Activated CD4-positive, CD25-positive, alpha-beta regulatory T cell treated with anti-CD3 and anti-CD28 coated beads, Interleukin-2, amount 50 U/mL, for 16 hours (primary cell): ENCODE data around the gene RALB.
"Not testable (repeated sequence)": the region's sequence is repeated elsewhere in the genome, so short reads cannot be mapped to it uniquely, and the experiment has no call there.

Source experiments
- DNase-seq: peaks from one replicate; pipeline ENCODE4 v3.0.0-alpha.2; 2020; ENCODE audit warnings: low read depth, low spot score

Gene RALB

DNA sequence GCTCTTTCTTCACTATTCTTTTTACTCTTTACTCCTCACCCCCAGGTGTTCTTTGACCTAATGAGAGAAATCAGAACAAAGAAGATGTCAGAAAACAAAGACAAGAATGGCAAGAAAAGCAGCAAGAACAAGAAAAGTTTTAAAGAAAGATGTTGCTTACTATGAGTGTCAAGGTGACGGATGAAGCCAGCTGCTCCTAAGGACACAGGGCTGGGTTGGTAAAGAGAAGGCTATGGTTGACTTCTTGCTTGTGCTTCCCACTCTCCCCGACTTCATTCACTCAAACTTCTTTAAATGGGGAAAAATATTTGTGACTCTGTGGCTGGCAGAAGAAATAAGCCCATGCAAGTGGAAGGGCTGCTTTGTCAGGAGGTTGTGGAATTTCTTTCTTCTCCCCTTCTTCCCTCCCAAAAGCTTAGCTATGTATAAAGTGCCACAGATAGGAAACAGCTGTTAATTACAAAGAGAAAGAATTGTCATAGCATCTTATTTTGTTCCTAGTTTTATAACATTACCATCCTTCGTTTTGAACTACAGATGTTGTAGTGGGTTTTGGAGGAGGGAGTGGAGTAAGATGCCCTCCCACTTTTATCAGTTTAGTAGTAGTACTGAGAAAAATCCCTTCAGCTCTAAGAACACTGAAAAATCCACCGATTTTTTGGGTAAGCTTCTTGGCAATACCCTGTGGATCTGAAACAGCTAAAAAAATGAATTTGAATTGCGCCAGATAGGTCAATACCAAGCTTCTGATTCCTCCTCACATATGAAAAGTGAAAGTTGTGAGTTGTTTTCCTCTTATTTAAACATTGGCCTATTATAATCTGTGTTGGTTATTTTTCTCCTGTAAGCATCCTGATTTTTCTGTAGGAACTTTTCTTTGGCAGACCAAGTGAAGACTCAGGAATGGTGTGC, 40.7 kb downstream of the RALB start:
- no peak for DNase-seq

DNA sequence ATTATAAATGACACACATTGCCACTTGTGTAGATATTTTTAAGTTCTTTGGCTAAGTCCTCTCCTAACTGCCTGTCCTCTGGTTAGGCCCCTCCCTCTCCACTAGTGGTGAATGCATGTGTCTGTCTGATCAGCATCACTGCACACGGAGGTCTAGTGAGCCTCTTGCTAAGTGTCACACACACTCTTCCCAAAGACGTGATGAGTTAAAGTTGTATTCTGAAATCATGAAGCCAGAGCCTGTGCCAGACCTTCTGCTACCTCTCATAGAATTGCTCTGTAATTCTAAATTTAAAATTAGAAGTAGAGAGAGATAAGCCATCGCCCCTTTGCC, 41.3 kb downstream of the RALB start:
- no peak for DNase-seq

DNA sequence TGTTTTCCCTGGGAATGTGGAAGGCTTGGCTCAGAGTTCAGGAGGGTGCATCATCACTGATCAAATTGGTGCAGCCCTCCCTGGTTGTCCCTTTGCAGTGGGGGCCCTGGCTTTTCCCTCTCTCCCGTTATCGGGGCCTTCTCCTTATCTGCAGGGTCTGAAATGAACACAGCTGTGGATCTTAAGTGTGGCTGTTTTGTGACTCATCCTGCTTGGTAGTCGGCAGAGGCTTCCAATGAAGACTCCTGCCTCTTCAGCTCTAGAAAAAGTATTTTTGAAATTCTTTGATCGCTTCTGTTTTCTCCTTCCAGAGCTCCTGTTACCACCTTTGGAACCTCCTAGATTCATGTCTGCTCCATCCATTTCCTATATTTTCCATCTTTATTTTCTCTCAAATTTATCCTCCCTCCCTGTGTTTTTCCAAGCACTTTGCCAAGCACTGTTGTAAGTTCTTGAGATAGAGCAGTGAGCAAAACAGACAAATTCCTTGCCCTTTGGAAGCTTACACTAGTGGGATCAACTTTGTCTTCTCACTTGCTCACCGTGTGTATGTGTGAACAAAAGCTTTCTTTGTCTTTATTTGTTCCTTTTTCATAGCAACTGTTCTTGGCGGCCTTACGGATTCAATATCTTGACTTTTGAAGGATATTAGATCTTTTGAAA, 45.7 kb downstream of the RALB start:
- DNase-seq = no peak

DNA sequence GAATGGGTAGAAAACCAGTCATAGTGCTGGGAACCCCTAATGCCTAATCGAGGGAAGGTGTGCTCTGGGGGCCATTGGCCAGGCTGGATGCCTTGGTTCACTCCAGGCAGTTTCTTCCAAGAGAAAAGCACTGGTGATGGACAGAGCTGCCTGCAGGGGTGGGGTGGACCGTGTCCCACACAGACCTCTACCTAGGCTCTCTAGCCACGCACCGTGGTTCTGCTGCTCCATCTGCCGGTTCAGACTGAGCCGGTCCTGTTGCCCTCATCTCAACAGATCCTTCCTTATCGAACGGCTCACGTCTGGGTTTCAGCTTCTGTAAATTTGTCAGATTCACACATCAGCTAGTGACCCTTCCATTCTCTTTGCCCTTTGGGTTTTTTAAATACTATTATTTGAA, 46.4 kb downstream of the RALB start:
- no peak for DNase-seq

DNA sequence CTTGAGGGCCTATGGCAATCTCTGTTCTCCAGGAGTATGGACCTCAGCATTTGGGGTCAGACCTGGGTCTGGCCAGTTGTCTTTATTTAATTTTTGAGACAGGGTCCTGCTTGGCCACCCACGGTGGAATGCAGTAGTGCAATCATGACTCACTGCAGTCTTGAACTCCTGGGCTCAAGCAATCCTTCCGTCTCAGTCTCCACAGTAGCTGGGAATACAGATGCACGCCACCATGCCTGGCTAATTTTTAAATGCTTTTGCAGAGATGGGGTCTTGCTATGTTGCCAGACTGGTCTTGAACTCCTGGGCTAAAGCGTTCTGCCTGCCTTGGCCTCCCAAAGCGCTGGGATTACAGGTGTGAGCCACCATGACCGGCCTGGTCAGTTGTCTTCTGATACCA, 46.9 kb downstream of the RALB start:
- no peak for DNase-seq

DNA sequence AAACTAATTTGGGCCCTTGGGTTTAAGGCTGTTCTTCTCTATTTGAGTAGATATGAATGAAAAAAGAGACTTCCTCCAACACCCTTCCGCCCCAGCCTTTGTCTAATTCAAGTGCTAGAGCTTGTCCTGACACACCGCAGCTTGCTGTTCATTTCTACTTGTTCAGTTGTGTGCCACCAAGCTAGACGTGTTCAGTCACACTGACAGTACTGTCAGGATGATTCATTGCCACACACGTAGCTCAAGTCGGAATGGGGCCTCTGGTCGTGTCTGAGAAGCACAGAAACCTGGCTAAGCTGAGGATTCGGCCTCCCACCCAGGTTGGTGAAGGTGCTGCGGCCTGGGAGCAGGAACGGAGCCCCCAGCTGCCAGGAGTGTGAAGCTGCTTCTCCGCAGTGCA, 47.7 kb downstream of the RALB start:
- DNase-seq = no peak

DNA sequence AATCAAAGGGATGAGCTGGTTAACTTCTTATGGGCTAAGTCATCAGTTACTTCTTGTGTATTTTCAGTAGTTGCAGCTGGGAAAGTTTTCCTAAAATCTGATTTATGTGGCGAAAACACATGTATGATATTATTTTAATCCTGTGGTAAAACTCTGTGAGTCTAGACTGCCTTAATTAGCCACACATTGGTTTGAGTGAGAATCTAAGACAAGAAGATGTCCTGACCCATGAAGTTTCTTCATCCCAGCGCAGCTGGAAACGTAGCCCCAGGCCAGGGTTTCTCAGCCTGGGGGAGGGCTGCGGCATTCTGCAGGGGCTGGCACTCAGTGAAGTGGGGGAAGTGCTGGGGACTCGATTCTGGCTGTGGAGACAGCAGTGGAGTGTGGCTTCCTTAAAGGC, 48.6 kb downstream of the RALB start:
- DNase-seq = no peak

DNA sequence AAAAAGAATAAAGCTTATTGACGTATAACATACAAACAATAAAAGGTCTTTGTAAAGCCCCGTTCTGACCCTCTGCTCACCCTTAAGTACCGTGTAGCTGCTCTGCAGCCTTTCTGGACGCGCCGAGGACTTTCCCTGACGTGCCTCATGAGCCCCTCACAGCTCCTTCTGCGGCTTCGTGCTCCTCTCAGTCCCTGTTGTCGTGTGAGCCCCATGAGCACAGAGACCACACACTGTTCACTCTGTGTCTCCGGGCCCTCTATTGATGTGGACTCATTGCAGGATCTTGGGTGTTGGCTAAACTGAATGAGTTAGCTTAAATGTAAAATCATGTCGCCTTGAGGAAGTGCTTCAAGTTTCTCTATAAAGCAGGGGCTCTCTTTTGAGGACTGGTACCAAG, 49.6 kb downstream of the RALB start:
- DNase-seq = no peak

DNA sequence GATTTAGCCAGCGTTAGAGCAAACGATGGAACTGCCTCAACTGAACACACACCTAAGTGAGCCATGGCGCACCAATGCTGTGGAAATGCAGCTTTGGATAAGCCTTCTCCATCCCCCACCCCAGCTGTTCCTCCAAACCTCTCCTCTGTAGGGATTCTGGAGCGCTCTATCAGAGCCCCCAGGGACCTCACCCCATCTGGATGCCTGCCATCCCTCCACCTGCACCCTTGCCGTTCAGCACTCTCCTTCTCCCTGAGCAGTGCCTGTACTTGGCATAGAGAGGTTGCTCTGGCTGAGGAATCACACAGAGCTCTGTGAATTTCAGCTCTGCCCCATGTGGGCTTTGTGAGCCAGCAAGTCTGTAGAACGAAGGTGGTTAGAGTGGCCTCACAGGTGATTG, 50.5 kb downstream of the RALB start:
- no peak for DNase-seq

DNA sequence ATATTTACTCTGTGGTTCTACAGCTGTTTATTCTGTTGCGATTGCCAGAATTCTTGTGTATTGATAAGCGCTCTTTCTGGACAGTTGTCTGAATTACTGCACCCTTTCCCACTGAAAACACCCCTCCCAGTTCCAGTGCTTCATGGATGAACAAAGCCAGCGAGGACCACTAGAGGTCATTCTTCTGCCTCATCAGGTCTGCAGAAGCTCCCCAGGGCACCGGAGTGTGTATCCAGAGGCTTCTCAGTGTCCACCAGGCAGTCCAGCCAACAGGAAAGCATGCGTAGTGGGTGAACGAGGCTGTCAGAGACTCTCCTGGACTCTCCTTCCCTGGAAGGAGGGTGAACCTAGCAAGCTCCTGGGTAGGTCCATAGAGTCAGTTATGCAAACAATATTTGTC, 52.6 kb downstream of the RALB start:
- DNase-seq = no peak

DNA sequence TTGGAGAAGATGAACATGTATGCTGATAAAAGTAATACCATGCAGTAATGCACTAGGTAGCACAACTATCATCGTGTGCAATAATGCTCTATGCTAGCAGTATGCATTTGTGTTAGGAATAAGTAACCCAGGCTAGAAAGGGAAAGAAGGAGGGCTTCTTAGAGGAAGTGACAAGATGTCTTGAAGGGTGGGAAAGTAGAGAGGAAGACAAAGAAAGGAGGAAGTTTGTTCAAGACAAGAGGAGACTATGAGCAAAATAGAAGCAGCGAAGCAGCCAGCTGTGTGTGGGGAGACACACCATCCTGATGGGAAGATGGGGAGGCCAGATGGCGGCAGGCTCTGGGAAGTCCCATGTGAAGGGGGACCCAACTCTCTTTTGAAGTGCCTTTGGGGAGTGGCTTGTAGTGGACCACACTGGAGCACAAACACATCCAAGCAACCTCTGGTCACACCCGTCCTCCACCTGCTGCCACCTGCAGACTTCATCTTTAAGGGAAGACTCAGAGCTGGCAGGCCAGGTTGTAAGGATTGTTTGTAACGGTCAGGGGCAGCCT, 53.4 kb downstream of the RALB start:
- no peak for DNase-seq

DNA sequence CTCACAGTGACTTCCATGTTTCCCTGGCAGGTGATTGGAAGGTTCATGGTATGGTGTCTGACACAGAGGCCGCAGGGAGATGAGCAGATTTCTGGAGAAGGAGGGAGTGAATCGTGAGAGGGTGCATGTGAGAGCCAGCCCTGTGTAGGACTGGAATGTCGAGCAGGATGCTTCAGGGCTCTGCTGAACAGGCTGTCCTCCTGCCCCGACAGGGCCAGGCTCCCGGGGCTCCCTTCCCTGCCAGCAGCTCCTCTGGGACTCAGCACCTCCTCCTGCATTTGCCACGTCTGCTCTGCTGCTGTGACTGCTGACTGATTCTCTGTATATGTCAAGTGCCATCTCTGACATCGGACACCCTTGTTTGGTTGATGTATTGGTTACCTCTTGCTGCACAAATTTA, 54.8 kb downstream of the RALB start:
- DNase-seq = no peak

DNA sequence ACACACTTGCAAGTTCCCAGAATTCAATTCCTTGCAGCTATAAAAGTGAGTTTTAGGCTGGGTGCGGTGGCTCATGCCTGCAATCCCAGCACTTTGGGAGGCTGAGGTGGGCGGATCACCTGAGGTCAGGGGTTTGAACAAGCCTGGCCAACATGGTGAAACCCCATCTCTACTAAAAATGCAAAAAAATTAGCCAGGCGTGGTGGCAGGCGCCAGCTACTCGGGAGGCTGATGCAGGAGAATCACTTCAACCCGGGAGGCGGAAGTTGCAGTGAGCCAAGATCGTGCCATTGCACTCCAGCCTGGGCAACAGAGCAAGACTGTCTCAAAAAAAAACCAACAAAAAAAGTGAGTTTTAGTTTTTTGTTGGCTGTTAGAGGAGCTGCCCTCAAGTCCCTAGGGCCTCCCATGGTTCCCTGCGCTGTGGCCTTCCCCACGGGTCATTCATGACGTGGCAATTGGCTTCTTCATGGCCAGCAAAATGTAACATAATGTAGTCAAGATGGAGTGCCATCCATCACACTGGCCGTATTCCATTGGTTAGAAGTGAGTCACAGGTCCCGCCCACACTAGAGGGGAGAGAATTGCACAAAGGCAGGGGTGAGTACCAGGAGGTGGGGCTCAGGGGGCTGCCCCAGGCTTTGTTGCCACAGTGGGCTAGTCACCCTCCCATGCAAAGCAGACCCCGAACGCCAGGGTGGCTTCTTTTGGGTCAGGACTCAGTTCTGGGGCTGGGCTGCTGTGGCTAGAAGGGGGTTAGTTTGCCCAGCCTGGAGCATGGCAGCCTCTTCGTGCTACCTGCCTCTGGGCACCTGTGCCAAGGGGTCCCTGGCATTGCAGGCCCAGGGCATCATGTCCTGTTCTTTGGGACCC, 55.6 kb downstream of the RALB start:
- DNase-seq = no peak

DNA sequence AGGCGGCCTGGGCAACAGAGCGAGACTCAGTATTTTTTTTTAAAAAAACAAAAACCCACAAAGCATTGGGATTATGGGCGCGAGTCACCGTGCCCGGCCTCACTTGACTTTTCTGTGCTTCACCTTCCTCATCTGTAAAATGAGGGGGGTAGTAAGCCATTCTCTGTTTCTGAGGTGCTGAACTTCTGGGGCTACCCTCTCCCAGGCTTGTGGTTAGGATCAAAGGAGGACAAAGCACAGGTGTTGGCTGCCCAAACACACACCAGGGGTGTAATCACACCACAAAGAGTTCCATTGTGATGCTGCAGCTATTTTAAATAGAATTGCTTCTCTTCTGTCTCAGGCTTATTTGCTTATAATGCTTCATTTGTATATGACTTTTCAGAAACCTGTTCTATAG, 57.5 kb downstream of the RALB start:
- DNase-seq = no peak

DNA sequence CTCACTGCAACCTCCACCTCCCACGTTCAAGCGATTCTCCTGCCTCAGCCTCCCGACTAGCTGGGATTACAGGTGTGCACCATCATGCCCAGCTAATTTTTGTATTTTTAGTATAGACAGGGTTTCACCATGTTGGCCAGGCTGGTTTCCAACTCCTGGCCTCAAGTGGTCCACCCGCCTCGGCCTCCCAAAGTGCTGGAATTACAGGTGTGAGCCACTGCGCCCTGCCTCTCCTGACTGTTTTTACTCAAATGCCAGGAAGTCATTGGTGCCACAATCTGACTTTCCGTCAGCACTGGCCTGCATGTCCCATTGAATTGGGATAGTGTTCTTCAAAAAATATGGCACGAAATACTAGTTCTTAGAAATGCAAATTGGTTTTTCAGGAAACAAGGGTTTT, 58.2 kb downstream of the RALB start:
- DNase-seq = not testable (repeated sequence)

DNA sequence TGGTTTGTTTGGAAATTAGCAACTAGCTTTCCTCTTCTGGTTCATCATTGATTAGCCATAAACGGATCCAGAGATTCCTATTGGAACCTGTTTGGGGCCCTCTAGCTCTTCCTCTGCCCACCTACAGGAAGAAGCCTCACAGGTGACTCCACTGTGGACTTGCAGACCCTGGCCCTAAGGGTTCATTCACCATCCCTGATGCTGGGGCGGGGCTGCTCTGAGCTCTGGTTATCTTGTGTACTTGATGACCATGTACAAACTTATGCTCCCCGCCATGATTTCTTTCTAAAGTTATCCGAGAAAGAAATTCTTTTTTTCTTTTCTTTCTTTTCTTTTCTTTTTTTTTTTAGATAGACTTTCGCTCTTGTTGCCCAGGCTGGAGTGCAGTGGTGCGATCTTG, 59.4 kb downstream of the RALB start:
- no peak for DNase-seq

DNA sequence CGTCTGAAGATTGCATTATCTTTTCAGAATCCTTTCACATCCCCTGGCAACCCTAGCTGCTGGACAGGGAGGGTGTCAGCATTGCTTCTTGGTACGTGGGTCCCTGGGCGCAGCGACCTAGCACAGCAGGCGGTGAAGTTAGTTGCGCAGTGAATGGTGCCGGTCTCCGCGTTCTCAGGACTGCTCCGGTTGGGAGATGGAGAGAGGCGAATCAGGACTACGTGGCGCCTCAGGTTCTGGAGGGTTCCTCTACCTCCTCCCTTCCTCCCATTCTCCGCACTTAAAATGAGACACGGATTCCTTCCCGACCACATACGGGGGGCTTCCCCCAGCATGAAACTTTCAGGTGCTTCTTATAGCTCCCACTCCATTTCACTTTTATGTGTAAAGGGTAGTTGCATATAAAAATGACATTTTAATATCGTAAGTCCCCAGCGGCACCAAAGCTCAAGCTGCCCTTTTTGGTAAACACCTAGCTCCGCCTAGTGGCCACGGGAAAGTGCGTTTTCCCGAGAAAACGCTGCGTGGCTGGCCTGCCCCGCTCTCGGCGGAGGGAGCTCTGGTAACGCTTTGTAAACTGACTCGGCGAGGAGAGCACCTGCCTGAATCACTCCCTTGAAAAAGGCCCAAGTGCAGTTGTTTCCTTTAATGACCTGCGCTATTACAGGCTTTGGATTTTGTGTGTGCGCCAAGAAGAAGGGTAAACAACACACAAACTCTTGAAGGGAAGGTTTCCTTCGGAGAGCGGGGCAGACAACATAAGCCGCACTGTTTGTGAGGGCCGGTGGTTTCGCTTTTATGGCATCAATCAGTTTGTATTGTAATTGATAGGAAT, 60.4 kb downstream of the RALB start:
- peak; percentile 57 for DNase-seq

DNA sequence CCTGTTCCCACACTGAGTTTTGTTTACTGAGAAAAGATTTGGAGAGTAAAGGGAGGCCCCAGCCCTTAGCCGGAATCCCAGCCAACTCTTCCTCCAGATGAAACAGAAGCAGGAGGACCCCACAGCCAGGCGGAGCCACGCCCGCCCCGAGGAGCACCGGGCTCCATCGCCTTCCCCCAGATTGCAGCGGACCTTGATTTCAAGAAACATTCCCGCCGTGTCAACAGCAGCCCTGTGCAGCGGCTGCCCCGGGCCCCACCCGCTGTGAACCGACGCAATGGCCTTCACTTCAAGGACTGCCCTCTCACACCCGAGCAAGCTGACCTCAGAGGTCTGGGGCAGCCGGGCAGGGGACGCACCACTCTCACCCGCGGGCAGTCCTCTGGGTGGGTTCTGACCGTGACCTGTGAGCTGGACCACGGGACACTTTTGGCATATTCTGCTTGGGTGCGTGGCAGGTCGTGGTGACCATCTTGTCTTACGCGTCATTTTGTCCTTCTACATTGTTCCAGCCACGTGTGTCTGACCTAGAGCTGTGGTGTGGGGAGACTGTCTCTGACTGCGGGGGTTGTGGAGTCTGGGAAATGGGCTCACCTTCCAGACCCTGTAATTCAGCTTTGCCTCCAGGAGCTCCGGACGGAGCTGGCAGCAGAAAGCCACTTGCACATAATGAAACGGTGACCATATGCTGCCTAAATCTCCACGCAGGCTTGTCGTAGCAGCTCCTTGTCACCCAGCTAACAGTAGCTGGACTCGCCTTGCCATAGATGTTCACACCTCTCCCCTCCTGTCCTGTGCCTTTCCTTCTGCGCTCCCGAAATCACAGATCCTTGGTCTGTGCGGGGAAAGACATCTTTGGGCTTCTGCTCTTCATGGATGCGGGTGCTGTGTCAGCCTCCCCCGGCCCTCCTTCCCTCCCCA, 61.3 kb downstream of the RALB start:
- no peak for DNase-seq

DNA sequence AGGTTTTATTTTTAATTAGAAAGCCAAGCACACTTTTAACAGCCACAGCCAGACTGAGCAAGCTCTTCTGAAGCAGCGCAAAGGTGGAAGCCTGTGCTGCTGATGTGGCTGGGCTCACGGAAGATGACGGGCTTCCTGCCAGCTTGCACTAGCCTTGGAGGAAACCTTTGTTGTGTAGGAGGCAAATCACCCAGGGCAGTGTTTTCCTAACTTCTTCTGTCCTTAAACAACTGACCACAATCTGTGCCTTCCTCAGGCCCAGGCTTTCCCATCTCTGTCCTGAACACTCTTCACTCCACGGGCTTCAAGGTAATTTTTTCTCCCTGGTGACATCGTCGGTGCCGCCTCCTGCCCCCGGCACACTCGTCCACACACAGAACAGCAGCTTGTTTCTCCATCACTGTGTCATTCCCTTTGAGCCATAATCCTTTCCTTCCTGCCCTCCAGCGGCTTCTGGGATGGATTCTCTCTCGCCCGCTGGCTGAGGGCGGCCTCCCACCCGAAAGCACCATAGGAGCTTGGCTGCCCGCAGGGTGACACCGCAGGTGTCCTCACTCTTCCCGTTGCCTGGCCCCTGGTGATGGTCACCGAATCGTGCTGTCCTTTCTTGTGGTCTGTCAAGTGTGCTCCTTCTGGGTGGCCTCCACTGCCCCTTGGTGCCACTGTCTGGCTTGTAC, 62.2 kb downstream of the RALB start:
- DNase-seq = no peak
